Dermis blood vessel endothelial cell (primary cell): ENCODE data around the gene BRINP1. TPM values are rescaled to one million over a fixed set of nuclear protein-coding genes. Genes with fewer than 3 reads are reported as not detected.

Source experiments
- DNase-seq: peaks from one replicate; pipeline ENCODE4 v3.0.0; 2010
- total RNA-seq: library from RNA; depleted of rRNA; stranded (reverse); fragments of >200 nt; gene quantifications from 2 replicates; pipeline ENCODE4 v1.2.3, GENCODE V29; 2014

The BRINP1 gene
- total RNA-seq, 1 donor from 2014 or later, result not detected

- no peak for DNase-seq
Measured at GRCh38 chr9:119278171-119278570, 91.1 kb downstream of the BRINP1 start.

DNA sequence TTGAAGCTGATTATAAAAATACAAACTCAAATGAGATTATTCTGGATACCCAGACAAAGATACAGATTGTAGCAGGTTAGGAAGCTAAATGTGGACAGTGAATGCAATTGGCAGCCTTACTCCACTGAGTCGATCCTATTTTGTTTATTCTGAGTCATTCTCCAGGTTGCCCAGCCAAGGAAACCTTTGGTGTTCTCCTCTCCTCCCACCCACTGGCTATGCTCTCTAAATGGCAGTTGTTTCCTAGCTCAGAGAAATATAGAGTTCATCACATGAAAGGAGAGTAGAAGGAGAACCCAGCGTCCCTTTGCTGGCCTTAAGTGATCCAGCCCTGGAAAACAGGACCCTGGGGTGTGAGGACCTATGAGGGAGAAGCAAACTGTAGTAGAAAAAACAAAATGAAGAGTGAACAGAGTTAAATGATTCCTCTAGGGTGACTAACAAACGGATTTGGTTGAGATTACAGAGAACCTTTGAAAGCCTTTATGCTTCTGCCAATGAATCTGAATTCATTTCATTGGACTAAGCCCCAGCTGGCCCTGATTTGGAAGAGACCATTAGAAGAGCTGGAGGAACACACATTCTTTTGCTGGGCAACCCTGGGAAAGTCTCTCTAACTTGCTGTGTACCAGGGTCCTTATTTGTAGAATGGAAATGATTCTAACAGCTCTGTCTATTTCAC lies 95.1 kb downstream of the BRINP1 start:
- no peak for DNase-seq

GRCh38 chr9:119273325-119273904 lies 95.8 kb downstream of the BRINP1 start:
- no peak for DNase-seq

DNA sequence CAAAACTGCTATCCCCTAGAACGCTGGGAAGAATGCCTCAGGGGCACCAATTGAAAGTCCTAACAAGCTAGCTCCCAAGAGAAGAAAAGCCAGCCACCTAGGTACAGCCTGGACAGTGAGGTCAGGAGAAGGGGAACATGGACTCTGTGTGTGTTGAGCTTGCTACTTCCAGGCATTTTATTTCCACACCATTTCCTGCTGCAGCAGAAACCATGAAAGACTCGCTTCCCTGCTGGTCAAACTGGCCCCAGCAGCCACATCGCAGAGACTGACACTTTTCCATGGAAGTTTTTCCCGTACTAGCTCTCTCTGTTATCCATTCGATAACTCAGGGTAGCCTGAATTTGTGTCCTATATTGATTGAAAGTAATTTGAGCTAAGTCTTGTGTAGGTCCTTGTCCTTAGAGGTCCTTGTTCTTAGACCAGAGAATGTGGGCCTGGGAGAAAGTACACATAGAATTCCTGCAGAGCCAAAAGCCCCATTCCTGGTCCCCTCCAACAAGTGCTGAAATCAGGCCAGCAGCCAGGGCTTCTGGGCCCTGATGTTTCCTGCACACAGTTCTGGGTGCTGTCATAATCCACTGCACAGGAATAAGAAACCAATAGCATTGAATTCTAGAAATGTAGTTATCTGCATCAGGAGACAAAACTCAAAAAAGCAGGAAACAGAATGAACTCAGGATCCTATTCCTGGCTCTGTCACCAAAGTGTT lies 96.6 kb downstream of the BRINP1 start:
- no peak for DNase-seq

DNA sequence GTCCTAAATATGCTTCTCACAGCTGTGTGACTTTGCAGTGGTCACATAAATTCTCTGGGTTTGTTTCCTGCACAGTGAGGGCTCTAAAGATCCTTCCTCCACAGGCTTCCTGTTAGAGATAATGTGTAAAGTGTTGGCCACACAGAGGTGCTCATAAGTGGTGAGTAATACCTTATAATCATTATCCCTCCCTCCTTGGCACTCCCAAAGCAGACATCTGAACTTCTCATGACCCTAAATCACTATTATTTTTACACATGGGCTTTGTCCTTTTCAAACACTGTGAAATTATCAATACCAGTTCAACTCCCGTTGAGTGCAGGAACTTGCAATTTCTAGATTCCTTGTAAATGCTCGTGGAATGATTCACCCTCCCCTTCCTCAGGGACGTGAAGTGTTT lies 100.2 kb downstream of the BRINP1 start:
- no peak for DNase-seq

- no peak for DNase-seq
Measured at GRCh38 chr9:119264165-119264564, 105.1 kb downstream of the BRINP1 start.

GRCh38 chr9:119257592-119257991 lies 111.6 kb downstream of the BRINP1 start:
- DNase-seq, result no peak

GRCh38 chr9:119255116-119255515 lies 114.1 kb downstream of the BRINP1 start:
- no peak for DNase-seq

DNA sequence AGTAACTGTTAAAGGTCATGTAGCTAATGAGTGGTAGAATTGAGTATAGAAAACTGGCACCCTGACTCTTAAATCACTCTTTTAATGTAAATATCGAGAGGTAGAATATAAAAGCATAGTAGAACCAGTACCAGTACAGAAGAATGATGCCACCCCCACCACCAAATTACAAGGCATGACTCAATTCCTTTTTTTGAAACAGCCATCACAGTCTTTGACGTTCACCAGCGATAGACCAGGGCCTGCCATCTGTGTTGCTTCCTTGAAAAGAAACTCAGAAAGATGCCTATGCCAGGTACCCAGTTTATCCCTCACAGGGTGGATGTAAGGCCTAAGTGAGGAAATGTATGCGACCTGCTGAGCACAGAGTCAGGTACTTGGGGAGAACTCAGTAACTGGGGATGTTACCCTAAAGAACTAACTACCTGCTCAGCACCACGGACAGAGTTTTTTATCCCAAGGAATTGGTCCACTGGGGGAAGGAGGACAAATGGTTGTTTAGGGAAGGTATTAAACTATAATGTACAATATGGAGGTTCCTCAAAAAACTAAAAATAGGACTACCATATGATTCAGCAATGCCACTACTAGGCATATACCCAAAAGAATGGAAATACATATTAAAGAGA lies 116.5 kb downstream of the BRINP1 start:
- no peak for DNase-seq

GRCh38 chr9:119251936-119252335 lies 117.3 kb downstream of the BRINP1 start:
- DNase-seq, result no peak

- DNase-seq, result no peak
Measured at GRCh38 chr9:119250730-119251129, 118.5 kb downstream of the BRINP1 start.

GRCh38 chr9:119240546-119240945 lies 128.7 kb downstream of the BRINP1 start:
- DNase-seq, result no peak

GRCh38 chr9:119234636-119235035 lies 134.6 kb downstream of the BRINP1 start:
- no peak for DNase-seq

GRCh38 chr9:119227422-119227821 lies 141.8 kb downstream of the BRINP1 start:
- no peak for DNase-seq

DNA sequence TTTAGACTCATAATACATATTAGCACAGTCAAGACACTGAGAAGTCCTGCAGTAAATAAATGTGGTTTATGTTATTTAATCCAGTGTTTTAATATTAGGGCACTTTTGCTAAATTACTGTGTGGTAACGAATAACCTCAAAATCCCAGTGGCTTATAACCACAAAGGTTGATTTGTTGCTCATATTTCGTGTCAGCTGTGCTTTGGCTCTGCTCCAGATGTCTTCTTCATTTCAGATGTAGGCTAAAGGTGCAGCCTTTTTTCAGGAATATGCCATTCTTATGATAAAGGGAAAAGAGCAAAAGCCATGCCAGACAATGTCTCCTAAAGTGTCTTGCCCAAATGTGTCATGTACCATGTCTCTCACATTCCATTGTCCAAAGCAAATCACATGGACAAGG lies 144.8 kb downstream of the BRINP1 start:
- DNase-seq, result no peak

DNA sequence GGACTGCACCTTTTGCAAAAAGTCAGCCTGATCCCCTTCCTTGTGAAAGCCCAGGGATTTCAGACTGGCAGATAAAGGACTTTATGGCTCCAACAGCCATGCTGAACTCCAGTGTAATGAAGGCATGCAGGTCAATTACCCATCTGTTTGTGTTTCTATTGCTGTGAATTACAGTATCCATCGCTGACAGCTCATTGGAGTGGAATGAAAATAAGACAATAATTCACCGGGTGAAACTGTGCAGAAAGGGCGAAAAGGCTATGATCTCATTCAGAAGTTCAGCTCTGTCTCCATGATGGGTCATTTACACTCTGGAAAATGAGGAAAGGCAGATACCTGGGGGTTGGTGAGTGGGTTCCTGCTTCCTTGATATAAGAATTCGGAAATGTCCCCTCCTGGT lies 148.0 kb downstream of the BRINP1 start:
- DNase-seq, result no peak

DNA sequence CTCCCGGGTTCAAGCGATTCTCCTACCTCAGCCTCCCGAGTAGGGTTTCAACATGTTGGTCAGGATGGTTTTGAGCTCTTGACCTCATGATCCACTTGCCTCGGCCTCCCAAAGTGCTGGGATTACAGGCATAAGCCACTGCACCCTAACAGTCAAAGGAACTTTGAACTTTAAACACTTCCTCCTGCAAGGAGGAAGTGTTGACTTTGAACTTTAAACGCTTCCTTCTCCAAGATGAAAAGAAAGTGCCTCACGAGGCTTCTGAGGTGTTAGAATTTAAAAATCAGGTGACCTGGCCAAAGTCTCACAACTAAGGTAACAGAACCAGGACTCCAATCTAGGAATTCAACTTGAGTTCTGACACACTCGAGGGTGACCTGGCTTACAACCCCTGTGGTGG lies 150.9 kb downstream of the BRINP1 start:
- no peak for DNase-seq

- DNase-seq, result no peak
Measured at GRCh38 chr9:119216651-119217331, 152.4 kb downstream of the BRINP1 start.

DNA sequence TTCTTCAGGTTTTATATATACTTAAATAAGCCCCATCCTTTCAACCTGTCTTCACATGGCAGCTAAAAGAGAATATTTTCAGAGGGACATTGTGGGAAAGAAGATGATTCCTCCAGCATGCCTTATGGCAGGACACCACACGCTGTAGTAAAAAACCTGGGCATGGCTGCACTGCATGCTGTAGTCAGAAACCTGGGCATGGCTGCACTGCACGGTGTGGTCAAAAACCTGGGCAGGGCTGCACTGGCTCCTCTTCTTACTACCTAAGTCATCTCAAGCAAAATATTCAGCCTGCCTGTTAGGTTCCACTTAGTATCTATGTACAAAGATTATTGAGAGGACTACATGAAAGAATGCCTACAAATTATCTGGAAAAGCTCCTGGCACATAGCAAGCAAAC lies 153.6 kb downstream of the BRINP1 start:
- DNase-seq, result no peak

GRCh38 chr9:119213471-119213870 lies 155.8 kb downstream of the BRINP1 start:
- DNase-seq, result no peak

GRCh38 chr9:119197893-119198607 lies 171.2 kb downstream of the BRINP1 start:
- no peak for DNase-seq

GRCh38 chr9:119195521-119195920 lies 173.7 kb downstream of the BRINP1 start:
- DNase-seq, result no peak
